GM18907 (cell line): Measurements from ENCODE around the gene TMC1.

Source experiments
- ATAC-seq: cut with Tn5 transposase; IDR thresholded peaks from one replicate; pipeline ENCODE4 v1.9.1; 2021; ENCODE audit warnings: mild to moderate bottlenecking, moderate library complexity; ENCODE audit not compliant: unreplicated experiment

The TMC1 gene

DNA sequence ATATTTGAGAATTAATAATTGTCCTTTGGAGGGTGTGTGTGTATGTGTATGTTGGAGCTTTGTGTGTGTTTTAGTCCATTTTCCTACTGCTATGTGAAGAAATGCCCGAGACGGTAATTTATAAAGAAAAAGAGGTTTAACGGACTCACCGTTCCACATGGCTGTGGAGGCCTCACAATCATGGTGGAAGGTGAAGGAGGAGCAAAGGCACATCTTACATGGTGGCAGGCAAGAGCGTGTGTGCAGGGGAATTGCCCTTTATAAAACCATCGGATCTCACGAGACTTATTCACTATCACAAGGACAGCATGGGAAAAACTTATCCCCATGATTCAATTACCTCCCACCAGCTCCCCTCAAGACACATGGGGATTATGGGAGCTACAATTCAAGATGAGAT is 44.1 kb downstream of the TMC1 start:
- no peak for ATAC-seq

DNA sequence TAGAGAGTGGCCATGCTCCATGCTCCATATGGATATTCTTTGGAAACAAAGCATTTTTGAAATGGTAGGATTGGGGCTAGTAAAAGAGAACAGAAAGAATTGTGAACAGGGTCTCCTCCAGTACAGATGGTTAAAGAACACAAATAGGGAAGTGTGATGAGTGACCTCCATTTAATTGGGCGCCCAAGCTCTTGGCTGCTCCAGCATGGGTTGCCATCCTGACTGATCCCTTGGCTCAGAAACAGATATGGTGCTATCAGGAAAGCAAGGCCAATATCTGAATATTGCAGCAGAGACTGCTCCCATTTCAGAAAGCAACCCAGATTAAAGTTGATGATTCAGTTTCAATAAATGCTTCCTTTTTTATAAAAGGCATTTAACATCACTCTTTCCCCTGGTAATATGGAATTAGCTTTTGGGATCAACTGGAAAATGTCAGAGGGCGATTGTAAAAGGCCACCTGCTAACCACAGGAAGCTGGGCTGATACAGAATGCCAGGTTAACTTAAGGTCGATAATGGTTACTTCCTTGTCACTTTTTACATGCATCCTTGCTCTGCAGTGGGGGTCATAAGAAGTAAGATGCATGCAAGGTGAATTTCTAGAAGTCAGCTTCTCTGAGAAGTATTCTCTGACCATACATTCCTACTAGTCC is 52.9 kb downstream of the TMC1 start:
- ATAC-seq = no peak

- no peak for ATAC-seq
Measured at GRCh38 chr9:72575666-72576065, 54.3 kb downstream of the TMC1 start.

DNA sequence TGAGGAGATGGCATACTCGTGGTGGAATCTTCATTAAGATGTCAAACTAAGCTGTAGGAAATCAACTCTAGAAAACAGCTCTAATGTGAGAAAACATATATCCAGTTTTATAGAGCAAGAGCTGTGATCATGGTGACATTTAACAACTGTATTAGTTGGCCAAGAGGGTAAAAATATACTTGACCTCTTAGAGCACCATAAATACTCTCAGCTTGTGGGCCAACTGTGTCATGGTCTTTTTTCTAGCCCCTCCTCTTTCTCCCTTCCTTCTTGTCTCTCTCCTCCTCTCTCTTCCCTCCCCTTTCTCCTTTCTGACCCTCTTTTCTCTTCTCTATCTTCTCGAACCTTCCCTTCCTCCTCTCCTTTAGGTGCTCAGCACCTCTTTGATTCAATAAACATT is 54.7 kb downstream of the TMC1 start:
- ATAC-seq = no peak

DNA sequence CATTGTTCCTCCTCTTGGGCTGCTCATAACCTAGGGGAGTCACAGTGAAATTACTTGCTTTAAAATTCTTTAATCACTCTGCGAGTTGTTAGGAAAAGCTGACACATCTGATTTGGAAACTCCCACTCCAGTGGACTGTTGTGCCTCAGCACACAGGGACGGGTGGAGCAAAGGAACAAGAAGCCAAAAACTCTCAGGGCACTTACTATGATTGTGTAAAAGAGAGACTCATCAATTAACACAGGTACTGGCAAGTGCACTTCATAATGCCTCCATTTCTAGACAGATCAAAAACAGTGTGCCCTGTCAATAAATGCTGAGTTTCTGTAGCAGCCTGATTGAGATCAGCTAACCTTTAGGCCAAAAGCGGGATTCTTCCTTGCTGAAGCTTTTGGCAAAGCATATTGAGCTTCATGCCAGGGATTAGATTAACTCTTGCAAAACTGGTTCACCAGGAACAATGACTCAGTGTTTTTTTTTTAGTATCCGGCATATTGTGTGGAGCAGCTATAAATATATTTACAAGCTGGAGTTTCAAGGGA is 55.9 kb downstream of the TMC1 start:
- no peak for ATAC-seq

DNA sequence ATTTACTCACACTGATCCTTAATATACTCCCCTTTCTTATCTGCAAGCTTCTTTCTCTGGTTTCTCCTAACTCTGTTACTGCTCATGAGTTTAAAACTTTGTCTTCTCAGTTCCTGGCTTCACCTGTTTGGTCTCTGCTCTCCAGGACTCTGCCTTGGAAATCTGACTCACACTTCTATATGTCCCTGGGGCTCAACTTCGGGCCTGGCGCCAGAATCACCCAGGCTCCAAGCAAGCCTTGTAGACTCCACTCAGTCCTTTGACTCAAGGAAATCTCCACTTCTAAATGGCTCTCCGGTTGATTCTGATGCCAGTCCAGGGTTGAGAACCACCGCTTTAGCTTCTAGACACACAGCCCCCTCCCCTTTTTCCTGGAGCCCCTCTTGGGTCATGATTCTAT is 57.8 kb downstream of the TMC1 start:
- ATAC-seq = no peak

DNA sequence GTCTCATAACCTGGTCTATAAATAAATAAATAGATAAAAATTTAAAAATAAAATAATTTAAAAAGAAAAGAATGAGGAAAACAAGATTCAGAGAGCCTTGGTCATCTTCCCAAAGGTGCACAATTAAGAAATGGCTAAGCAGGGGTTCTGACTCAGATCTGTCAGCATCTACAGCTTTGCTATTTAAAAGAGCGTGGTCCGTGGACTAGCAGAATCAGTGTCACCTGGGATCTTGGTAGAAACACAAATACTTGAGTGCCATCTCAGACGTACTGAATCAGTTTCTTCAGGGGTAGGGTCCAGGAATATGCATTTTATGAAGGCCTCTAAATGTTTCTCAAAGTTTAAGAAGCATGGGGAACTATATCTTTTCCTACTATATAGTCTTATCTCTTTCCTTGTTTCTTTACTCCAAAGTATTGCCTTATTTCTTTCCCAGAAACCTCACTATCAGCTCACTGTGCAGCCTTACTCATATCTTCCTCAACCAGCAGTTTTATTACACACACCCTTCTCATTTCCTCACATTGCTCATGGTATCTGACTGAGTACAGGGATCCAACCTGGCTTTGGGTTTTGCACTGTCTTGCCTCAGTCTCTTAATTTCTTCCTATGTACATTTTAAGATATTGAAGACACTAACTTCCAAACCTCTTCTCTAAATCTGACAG is 58.6 kb downstream of the TMC1 start:
- ATAC-seq = no peak

- no peak for ATAC-seq
Measured at GRCh38 chr9:72581694-72582093, 60.3 kb downstream of the TMC1 start.

- no peak for ATAC-seq
Measured at GRCh38 chr9:72583370-72583769, 62.0 kb downstream of the TMC1 start.

GRCh38 chr9:72586388-72587130 is 65.2 kb downstream of the TMC1 start:
- peak; percentile 77 for ATAC-seq

GRCh38 chr9:72588336-72588735 is 66.9 kb downstream of the TMC1 start:
- ATAC-seq = no peak

DNA sequence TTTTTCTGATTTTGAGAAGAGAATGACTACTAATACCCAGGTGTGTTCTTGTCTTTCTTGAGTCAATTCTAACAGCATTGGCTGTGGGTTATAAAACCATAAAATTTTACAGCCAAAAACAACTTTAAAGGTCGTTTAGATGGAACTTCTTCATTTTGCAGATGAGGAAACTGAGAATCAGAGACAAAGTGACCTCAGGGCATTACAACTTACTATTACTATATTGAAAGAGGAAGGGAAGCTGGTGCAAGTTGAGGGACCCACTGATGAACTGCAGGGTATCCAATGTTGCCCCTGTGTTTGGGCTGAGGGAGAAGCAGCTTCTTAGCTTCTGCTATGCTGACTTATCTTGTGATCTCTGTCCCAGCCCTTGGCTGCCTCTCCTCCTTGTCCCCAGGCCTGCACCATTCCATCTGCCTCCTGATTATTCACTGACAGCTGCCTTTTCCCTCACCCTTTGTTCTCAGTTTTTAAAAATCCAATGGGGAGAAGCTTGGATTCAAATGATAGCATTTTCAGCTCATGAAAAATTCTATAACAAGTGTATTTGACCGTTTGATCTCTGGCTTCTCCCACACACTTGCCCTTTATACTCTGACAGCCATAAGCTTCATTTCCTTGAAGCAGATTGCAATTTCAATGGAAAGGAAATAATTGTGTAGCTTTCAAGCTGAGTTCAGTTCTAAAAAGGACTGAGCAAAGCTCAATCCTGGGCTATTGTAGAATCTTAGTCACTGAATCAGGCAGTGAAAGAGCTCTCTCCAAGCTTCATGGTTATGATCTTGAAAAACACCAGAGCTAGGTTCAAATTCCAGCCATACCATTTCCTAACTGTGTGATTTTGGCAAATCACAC is 68.5 kb downstream of the TMC1 start:
- no peak for ATAC-seq

DNA sequence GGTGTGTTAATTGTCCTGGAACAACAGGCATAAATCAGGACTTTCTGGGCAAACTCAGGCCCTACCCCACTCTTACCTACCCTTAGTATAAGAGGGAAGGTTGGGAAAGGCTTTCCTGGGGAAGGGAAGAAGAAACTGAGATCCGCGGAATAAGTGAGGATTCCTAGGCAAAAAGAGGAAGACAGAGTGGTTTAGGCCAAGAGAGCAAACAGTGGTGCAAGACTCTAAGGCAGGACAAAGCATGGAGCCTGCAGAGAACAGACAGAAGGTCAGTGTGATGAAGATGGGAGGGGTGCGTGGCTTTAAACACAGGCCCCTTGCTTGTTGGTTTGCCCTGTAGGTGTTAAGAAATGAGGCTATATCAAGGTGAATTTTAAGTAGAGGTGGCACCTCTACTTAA is 69.4 kb downstream of the TMC1 start:
- ATAC-seq = no peak

DNA sequence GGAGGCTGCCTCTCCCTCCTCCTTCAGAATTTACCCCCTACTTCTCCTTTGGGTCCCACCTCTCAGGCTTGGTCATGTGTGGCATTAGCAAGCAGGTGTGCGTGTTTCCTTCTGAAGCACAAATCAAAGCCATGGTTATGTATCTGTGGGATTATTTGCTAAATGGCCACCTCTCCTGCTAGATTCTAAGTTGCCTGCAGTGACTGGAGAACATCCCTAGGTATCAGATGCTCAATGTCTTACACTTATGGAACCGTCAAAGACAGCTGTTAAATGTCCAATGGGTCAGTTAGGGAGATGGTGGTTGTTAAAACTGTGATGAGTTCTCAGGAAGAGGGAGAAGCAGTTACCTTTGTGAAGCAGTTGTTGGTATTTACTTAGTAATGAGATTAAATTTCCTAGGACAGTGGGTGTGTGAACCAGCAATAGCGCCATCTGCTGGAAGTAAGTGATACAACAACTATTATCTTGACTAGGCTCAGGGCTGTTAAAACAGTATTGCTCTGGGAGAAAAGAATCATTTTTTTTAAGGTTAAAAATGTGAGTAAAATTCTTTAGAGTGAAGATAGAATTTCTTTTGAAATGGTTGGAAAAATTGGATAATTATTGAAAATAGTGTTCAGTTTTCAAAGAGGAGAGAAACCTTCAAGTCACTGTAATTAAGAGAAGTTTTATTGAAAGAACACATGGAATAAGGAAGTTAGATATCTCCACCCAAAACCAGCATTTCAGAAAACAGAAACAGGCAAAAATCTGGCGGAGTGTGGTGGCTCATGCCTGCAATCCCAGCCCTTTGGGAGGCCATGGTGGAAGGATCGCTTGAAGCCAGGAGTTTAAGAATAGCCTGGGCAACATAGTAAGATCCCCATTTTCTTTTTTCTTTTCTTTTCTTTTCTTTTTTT is 71.3 kb downstream of the TMC1 start:
- ATAC-seq = peak; percentile 78

DNA sequence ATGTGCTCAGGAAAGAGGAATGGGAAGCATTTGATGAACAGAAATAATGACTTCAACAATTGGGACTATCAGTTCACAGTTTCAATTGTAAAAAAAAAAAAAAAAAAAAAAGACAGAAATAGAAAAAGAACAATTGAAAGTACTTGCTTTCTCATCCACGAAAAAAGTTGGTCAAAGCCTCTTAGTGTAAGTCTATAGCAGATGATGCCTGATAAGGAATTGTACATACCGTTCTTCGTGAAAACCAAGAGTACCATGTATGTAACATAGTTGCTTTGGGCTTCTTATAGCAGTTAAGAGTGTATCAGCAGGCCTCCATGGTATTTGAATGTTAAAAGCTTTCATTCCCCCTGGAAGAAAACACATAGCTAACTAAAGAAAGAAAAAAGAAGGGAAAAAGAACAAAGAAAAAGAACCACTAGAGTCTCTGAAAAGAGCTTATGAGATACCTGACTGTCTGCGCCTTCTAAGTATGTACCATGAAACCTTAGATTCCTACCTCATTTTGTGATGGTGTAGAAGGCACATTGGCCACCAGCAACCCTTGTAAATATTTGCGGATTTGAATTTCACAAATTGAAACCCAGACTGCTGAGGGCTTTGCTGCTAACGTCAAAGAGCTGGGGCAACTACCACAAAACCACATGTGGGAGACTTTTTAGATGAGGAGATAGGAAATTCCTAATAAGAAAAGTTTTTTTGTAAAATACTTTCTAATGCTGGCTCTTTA is 75.2 kb downstream of the TMC1 start:
- ATAC-seq = no peak

DNA sequence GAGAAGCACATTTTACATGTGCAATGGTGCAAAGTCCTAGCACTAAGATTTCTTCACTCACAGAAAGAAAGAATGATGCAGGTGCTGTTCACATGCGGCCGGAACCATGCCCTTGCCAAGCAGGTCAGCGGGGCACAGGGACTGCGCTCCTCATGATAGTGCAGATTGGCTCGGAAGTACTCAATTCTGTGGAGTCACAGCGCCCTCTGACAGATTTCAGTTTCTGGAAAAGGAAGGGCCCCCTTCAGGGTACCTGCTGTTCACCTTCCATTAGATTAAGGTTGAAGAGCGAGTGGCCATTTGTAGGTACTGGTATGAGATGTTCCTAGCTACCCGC is 75.7 kb downstream of the TMC1 start:
- ATAC-seq = no peak

DNA sequence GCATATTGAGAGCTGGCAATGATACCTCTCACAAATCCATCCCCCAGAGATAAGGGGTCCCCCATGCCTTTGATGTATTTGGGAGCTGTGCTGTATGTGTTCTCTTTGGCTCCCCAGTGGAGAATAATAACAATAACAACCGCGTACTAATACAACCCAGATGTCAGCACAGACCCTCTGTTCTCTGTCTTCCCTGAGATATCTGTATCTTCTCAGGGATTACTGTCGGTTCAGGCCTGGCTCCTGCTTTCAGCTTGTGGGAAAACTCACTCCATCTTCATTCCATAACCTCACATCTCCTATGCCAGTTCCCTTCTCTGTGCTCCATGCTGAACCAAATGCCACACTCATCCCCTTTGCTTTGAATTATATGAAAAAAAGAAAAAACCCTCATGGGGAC is 76.2 kb downstream of the TMC1 start:
- ATAC-seq = no peak

- no peak for ATAC-seq
Measured at GRCh38 chr9:72598639-72599038, 77.2 kb downstream of the TMC1 start.

DNA sequence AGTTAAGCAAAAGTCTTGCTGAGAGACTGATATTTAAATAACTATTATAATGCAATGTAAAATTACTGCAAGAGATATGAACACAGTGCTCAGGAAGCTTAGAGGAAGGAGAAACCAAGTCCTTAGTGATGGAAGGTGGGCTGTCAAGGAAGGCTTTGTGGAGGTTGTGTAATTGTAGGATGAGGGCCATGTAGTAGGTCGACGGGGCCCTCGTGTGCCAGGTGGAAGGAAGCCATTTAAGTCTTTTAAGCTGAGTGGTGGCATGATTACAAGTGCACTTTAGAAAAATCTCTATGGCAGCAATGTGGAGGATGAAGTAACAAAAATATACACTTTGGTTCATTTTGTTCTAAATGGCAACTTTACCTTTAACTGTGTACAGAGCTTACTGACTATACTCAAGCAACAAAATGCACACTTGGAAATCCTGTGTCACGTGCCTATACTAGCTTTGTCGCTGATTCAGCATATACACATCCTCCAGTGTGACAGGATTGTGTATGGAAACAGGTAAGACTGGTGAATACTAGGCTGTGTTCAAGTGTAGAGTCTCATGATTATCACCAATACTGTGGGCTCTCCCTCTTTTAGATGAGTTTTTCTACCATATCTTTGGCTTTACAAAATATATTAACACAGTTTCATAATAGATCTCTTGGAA is 78.6 kb downstream of the TMC1 start:
- ATAC-seq = no peak
